ENCODE measurements around the gene YY1AP1.

YY1AP1 gene

GRCh38 chr1:155652951-155653350 is 35.6 kb downstream of the YY1AP1 start:
- Histone ChIP-seq H3K27me3 (ENCODE audit: insufficient read depth, low read length, poor library complexity) (no peaks in the 10 kb centered on the region), H3K4me2 (ENCODE audit: insufficient read depth, low read length) (no peak overlapping the region), H3K4me3 (ENCODE audit: low read depth in 1 of 2, low read length in 2 of 2) (no peak overlapping the region), H4K20me1 (ENCODE audit: insufficient read depth, low read length) (no peaks in the 10 kb centered on the region), H3K79me2 (ENCODE audit: insufficient read depth, low read length) (no peaks in the 10 kb centered on the region), H3K27ac (ENCODE audit: low read length) (no peak overlapping the region), H3K9ac (ENCODE audit: low read depth, low read length) (no peak overlapping the region), H3K4me1 (ENCODE audit: insufficient read depth, low read length) (no peaks in the 10 kb centered on the region), H3K9me3 (ENCODE audit: insufficient read depth, low read length, severe bottlenecking) (no peaks in the 10 kb centered on the region), H2AFZ (ENCODE audit: low read depth, low read length) (no peak overlapping the region), H3K36me3 (ENCODE audit: insufficient read depth, low read length) (no peaks in the 10 kb centered on the region)
- DNase-seq = no peak
- ATAC-seq (ENCODE audit: insufficient read depth, low read depth) = no peak
- TF ChIP-seq EZH2 (IDR thresholded peaks at IDR 0.05; ENCODE audit: borderline replicate concordance, low read depth, low read length, severe bottlenecking) = no peak
- no peak for TF ChIP-seq CTCF (IDR thresholded peaks at IDR 0.05; ENCODE audit: borderline replicate concordance, extremely low read depth, low read length, poor library complexity, severe bottlenecking)

- Histone ChIP-seq H4K20me1 (ENCODE audit: insufficient read depth, low read length) (no peaks in the 10 kb centered on the region), H3K9me3 (ENCODE audit: insufficient read depth, low read length, severe bottlenecking) (no peaks in the 10 kb centered on the region), H3K4me2 (ENCODE audit: insufficient read depth, low read length) (no peak overlapping the region), H3K4me1 (ENCODE audit: insufficient read depth, low read length) (no peaks in the 10 kb centered on the region), H2AFZ (ENCODE audit: low read depth, low read length) (no peak overlapping the region), H3K9ac (ENCODE audit: low read depth, low read length) (no peak overlapping the region), H3K36me3 (ENCODE audit: insufficient read depth, low read length) (no peaks in the 10 kb centered on the region), H3K27me3 (ENCODE audit: insufficient read depth, low read length, poor library complexity) (no peaks in the 10 kb centered on the region), H3K27ac (ENCODE audit: low read length) (no peak overlapping the region), H3K4me3 (ENCODE audit: low read depth in 1 of 2, low read length in 2 of 2) (no peak overlapping the region), H3K79me2 (ENCODE audit: insufficient read depth, low read length) (no peaks in the 10 kb centered on the region)
- TF ChIP-seq CTCF (IDR thresholded peaks at IDR 0.05; ENCODE audit: borderline replicate concordance, extremely low read depth, low read length, poor library complexity, severe bottlenecking) (no peak), EZH2 (IDR thresholded peaks at IDR 0.05; ENCODE audit: borderline replicate concordance, low read depth, low read length, severe bottlenecking) (no peak)
- ATAC-seq (ENCODE audit: insufficient read depth, low read depth) (no peak), DNase-seq (no peak)
These were observed 36.5 kb downstream of the YY1AP1 start for GRCh38 chr1:155651861-155652661.

- Histone ChIP-seq H3K4me2 (ENCODE audit: insufficient read depth, low read length) (no peak overlapping the region), H3K4me1 (ENCODE audit: insufficient read depth, low read length) (no peaks in the 10 kb centered on the region), H3K27ac (ENCODE audit: low read length) (no peak overlapping the region), H4K20me1 (ENCODE audit: insufficient read depth, low read length) (no peaks in the 10 kb centered on the region), H3K36me3 (ENCODE audit: insufficient read depth, low read length) (no peaks in the 10 kb centered on the region), H2AFZ (ENCODE audit: low read depth, low read length) (no peak overlapping the region), H3K9me3 (ENCODE audit: insufficient read depth, low read length, severe bottlenecking) (no peaks in the 10 kb centered on the region), H3K27me3 (ENCODE audit: insufficient read depth, low read length, poor library complexity) (no peaks in the 10 kb centered on the region), H3K4me3 (ENCODE audit: low read depth in 1 of 2, low read length in 2 of 2) (no peak overlapping the region), H3K9ac (ENCODE audit: low read depth, low read length) (no peak overlapping the region), H3K79me2 (ENCODE audit: insufficient read depth, low read length) (no peaks in the 10 kb centered on the region)
- TF ChIP-seq EZH2 (IDR thresholded peaks at IDR 0.05; ENCODE audit: borderline replicate concordance, low read depth, low read length, severe bottlenecking) = no peak
- TF ChIP-seq CTCF (IDR thresholded peaks at IDR 0.05; ENCODE audit: borderline replicate concordance, extremely low read depth, low read length, poor library complexity, severe bottlenecking) = no peak
- no peak for ATAC-seq (ENCODE audit: insufficient read depth, low read depth)
- DNase-seq = no peak
These were observed 38.3 kb downstream of the YY1AP1 start for GRCh38 chr1:155650231-155650757.
